Skeletal muscle tissue (tissue), 4 donors: ENCODE data around the gene KIAA0319L. TPM values are rescaled to one million over a fixed set of nuclear protein-coding genes. Genes with fewer than 3 reads are reported as not detected.

ENCODE experiments used
- H3K27ac ChIP-seq: one replicate; pipeline ENCODE4 v1.7.0; 2013; ENCODE audit warnings: mild to moderate bottlenecking, low read depth, low read length, inconsistent platforms
- H3K27me3 ChIP-seq, 3 donors: one replicate each; pipeline ENCODE4 v1.7.0; 2013; ENCODE audit warnings: low read length in 3 of 3; ENCODE audit not compliant: control insufficient read depth in 3 of 3, insufficient read depth in 3 of 3
- H3K36me3 ChIP-seq, 3 donors: one replicate each; pipeline ENCODE4 v1.7.0; 2013; ENCODE audit warnings: low read length in 3 of 3; ENCODE audit not compliant: control insufficient read depth in 3 of 3, insufficient read depth in 3 of 3
- H3K4me1 ChIP-seq, 3 donors: one replicate each; pipeline ENCODE4 v1.7.0; 2013; ENCODE audit warnings: low read length in 3 of 3, mild to moderate bottlenecking in 3 of 3; ENCODE audit not compliant: control insufficient read depth in 3 of 3, insufficient read depth in 3 of 3
- H3K4me3 ChIP-seq, 3 donors: one replicate each; pipeline ENCODE4 v1.7.0; 2013; ENCODE audit warnings: low read length in 3 of 3
- H3K9ac ChIP-seq, 3 donors: one replicate each; pipeline ENCODE4 v1.7.0; 2013; ENCODE audit warnings: low read length in 3 of 3, mild to moderate bottlenecking in 3 of 3, moderate library complexity in 2 of 3, low read depth in 1 of 3
- H3K9me3 ChIP-seq, 3 donors: one replicate each; pipeline ENCODE4 v1.7.0; 2013; ENCODE audit warnings: low read length in 3 of 3; ENCODE audit not compliant: control insufficient read depth in 3 of 3
- total RNA-seq: library from RNA; depleted of rRNA; stranded (reverse); fragments of >200 nt; gene quantifications from one replicate; pipeline ENCODE4 v1.2.3, GENCODE V29; 2014
- donor health status: Osteomylitis.

The KIAA0319L gene
- total RNA-seq, 1 donor from 2014 or later, result 18.3 TPM

DNA sequence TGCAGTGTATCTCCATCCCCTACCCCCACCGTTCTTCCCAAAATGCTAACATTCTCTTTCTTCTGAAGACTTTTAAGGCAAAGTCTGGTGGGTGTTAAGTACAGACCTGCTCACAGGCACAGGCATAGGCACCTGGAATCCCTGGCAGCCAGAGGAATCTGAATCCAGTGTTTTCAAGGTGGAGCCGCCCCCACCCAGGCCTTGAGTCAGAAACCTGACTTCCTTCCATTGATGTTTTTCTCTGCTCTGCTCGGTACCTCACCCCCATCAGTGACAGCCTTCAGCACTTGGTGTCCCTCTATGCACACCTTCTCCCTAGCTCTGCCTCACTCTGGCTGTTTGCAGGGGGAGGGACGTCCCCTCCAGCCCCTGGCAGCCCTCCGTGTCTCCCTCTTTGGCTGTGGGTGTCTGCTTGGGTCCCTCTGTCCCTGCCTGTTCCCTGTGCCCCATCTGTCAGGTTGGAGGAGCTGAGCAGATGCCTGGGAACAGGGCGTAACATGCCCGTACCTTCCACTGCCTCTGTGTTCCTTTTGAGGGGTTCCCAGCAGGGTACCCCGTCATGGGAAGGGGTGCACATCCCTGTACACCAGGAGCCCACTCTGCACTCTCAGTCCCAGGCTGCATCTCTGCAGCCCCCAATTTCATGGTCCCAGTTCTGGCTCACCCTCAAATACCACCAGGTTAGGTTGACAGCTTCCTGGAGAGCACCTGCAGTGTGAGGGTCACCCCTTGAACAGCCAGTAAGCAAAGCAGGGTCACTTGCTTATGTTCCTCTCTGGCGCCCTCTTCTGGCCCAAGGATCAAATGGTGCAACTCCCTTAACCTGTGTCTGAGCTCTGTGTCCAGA lies 7.1 kb upstream of the KIAA0319L start:
- Histone ChIP-seq H3K27me3 (peaks cover 0 to 10% (median 5%) of the 10 kb centered on the region in 3 donors), H3K27ac (no peak overlapping the region), H3K36me3 (peaks cover 20 to 24% (median 21%) of the 10 kb centered on the region in 3 donors), H3K4me1 (peaks cover 19 to 37% (median 35%) of the 10 kb centered on the region in 3 donors), H3K9ac (no peak overlapping the region), H3K4me3 (no peak overlapping the region), H3K9me3 (no peaks in the 10 kb centered on the region)

DNA sequence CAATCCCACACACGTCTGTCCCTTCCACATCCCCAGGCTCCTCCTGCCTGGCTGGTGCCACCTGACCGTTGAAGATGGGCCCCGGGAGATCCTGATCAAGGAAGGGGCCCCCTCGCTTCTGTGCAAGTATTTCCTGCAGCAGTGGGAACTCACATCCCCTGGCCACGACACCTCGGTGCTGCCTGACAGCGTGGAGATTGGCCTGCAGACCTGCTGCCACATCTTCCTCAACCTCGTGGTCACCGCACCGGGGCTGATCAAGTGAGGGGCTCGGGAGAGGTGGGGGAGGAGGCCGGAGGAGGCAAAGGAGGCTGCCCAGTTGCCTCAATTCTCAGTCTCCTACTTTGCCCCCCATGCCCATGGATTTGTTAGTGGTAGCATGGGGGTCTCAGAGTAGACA lies 6.0 kb upstream of the KIAA0319L start:
- Histone ChIP-seq H3K9ac (no peak overlapping the region), H3K4me1 (peaks cover 25 to 39% (median 37%) of the 10 kb centered on the region in 3 donors), H3K36me3 (peaks cover 20 to 24% (median 21%) of the 10 kb centered on the region in 3 donors), H3K4me3 (no peak overlapping the region), H3K27me3 (peaks cover 0 to 4% (median 0%) of the 10 kb centered on the region in 3 donors), H3K27ac (no peak overlapping the region), H3K9me3 (no peaks in the 10 kb centered on the region)

DNA sequence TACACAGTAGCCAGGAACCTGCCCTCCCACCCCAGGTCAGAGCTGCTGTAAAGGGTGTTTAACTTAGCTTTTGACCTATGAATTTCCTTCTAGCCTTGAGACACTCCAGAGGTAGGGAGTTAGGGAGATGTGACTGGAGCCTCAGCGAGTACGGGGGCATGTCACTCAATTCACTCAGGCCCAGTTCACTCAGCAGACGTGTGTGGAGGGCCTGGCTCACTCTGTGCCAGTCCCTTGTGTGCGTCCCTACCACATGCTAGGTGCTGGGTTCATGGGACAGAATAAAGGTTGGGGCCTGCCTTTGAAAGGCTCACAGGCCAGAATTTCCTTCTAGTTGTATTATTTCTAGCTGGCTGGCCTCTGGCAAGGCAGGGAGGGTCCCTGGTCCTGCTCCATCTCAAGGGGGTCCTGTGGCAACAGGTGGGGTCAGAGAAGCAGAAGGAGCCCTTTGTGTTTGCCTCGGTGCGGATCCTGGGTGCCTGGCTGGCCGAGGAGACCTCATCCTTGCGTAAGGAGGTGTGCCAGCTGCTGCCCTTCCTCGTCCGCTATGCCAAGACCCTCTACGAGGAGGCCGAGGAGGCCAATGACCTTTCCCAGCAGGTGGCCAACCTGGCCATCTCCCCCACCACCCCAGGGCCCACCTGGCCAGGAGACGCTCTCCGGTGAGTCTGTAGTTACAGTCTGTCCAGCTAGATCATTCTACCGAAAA lies 4.9 kb upstream of the KIAA0319L start:
- no peak overlapping the region for H3K4me3 ChIP-seq
- no peak overlapping the region for H3K9ac ChIP-seq
- no peaks in the 10 kb centered on the region for H3K27me3 ChIP-seq
- H3K36me3 ChIP-seq, result peaks cover 20 to 24% (median 21%) of the 10 kb centered on the region in 3 donors
- peaks cover 26 to 40% (median 37%) of the 10 kb centered on the region in 3 donors for H3K4me1 ChIP-seq
- H3K9me3 ChIP-seq, result no peaks in the 10 kb centered on the region
- no peak overlapping the region for H3K27ac ChIP-seq

DNA sequence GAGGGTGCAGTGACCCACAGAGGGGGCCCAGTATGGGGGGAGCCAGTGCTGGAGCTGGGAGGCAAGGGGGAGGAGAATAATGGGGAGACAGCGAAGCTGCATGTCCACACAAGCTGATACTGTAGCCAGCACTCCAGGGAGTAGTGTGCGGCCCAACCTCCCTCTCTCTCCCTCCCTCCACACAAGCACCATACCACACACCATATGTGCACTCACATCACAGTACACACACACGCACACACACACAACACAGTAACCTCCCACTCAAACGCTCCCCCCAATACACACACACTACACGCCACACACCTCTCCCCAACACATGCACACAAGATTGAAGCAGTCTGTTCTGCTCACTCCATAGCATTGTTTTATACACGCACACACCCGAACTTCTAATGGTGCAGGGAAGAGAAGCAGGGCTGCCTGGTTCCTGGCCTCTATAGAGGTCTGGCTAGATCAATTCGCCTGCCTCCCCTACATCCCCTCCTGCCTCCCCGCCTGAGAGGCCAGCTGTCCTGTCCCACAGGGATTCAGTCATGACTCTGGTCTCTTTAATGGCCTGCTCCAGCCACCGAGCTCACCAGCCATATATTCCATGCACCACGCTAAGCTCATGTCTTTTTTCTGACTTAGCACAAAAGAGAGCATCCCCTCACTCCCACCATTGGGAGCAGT lies 4.2 kb upstream of the KIAA0319L start:
- peak overlapping the region; percentile 43 to 59 (median 58) for H3K4me3 ChIP-seq
- H3K4me1 ChIP-seq, result peaks cover 30 to 45% (median 35%) of the 10 kb centered on the region in 3 donors
- H3K9ac ChIP-seq, result peak overlapping the region in 1 of 3 donors; percentile 74
- H3K9me3 ChIP-seq, result no peaks in the 10 kb centered on the region
- H3K27me3 ChIP-seq, result no peaks in the 10 kb centered on the region
- H3K36me3 ChIP-seq, result peaks cover 16 to 21% (median 20%) of the 10 kb centered on the region in 3 donors
- H3K27ac ChIP-seq, result no peak overlapping the region

DNA sequence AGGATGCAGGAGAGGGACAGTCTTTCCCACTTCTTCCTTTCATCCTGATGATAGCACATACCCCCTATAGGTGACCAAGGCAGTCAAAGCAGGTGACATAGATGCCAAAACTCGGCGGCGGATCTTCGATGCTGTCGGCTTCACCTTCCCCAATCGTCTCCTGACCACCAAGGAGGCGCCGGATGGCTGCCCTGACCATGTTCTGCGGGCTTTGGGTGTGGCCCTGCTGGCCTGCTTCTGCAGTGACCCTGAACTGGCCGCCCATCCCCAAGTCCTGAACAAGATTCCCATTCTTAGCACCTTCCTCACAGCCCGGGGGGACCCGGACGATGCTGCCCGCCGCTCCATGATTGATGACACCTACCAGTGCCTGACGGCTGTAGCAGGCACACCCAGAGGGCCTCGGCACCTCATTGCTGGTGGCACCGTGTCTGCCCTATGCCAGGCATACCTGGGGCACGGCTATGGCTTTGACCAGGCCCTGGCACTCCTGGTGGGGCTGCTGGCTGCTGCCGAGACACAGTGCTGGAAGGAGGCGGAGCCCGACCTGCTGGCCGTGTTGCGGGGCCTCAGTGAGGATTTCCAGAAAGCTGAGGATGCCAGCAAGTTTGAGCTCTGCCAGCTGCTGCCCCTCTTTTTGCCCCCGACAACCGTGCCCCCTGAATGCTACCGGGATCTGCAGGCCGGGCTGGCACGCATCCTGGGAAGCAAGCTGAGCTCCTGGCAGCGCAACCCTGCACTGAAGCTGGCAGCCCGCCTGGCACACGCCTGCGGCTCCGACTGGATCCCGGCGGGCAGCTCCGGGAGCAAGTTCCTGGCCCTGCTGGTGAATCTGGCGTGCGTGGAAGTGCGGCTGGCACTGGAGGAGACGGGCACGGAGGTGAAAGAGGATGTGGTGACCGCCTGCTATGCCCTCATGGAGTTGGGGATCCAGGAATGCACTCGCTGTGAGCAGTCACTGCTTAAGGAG lies 3.3 kb upstream of the KIAA0319L start:
- peaks cover 13 to 20% (median 19%) of the 10 kb centered on the region in 3 donors for H3K36me3 ChIP-seq
- H3K9me3 ChIP-seq, result no peaks in the 10 kb centered on the region
- H3K27me3 ChIP-seq, result no peaks in the 10 kb centered on the region
- H3K4me1 ChIP-seq, result peaks cover 38 to 54% (median 42%) of the 10 kb centered on the region in 3 donors
- H3K27ac ChIP-seq, result no peak overlapping the region
- H3K4me3 ChIP-seq, result peak overlapping the region; percentile 43 to 59 (median 58)
- H3K9ac ChIP-seq, result peak overlapping the region in 1 of 3 donors; percentile 74

DNA sequence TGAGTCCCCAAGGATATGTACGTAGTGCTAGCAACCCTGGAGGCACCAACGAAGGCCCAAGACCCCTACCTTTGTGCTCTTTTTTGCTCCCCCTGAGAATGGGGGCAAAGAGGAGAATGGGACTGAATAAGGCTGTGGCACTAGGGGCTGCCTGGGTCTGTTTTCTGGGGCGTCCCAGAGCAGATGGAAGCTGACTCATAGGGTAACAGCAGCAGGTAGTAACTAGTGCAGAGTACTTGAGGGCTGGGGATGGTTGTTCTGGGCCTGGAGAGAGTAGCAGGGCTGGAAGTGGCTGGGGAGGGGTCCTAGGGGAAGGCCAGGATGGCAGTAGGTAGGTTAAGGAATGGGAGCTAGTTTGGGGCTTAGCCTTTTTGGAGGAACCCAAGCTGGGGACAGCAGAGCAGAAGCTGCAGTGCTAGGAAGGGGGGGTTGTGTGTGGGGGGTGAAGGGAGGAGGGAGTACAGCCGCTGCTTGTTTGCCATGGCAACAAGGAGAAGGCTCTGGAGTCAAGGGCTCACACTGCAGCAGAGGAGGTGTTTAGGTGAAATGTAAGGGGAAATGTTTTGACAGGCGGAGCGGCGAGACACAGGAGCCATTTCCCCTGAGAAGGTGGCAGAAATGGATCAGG lies 2.2 kb upstream of the KIAA0319L start:
- Histone ChIP-seq H3K4me3 (no peak overlapping the region), H3K4me1 (peaks cover 50 to 63% (median 51%) of the 10 kb centered on the region in 3 donors), H3K27me3 (no peaks in the 10 kb centered on the region), H3K9ac (peak overlapping the region in 1 of 3 donors; percentile 25), H3K9me3 (no peaks in the 10 kb centered on the region), H3K36me3 (peaks cover 5 to 17% (median 16%) of the 10 kb centered on the region in 3 donors), H3K27ac (no peak overlapping the region)

DNA sequence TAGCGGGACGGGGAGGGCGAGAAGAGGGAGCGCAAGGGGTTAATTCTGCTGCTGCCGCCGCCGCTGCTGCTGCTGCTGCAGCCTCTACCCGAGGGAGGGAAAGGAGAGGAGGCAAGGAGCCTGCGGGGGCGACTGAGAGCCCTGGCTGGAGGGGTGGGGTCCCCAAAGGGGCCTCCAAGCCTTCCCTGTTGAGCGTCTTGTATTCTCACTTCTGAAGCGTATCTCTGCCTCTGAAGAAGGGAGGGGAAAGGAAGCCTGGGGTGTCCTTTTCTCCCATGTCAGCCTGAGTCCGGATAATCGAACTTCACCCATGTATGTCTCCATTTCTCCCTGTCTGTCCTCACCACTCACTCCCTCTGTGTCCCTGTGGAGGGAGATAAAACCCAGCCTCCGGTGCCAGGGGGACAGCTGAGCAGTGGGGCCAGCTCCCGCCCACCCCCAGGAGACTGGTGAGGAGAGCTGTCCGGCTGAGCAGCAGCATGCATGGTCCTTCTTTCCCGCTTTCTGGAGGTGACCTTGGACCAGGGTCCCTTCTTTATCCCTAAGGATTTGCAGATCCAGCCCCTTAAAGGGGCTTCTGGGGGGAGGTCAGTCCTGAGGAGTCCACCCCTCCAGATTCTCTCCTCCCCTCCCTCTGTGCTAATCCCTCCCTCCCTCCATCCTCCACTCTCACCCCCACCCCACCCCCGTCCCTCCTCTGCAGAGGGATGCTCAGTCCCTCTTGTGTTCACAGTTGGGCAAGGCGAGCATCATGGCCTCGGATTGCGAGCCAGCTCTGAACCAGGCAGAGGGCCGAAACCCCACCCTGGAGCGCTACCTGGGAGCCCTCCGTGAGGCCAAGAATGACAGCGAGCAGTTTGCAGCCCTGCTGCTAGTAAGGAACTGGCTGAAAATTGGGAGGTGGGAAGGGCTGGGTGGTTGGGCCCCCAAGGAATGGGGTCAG lies 1.4 kb upstream of the KIAA0319L start:
- Histone ChIP-seq H3K27ac (peak overlapping the region; percentile 94), H3K4me1 (peaks cover 52 to 66% (median 57%) of the 10 kb centered on the region in 3 donors), H3K36me3 (peaks cover 2 to 15% (median 12%) of the 10 kb centered on the region in 3 donors), H3K4me3 (peak overlapping the region; percentile 90 to 97 (median 97)), H3K9ac (peak overlapping the region; percentile 90 to 99 (median 98)), H3K27me3 (no peaks in the 10 kb centered on the region), H3K9me3 (no peaks in the 10 kb centered on the region)
